Breast epithelium (tissue), 3 donors: ENCODE results near the gene SLC6A17.

Source experiments
- CTCF ChIP-seq, 3 donors: fragments of 450-650 bp; IDR thresholded peaks; one replicate each; pipeline ENCODE4 v1.5.1; 2016 to 2017; ENCODE audit warnings: antibody characterized with exemption in 3 of 3, mild to moderate bottlenecking in 3 of 3, moderate library complexity in 3 of 3
- POLR2A ChIP-seq: fragments of 450-650 bp; IDR thresholded peaks from one replicate; pipeline ENCODE4 v1.6.1; 2016; ENCODE audit warnings: antibody characterized with exemption, mild to moderate bottlenecking, moderate library complexity

- TF ChIP-seq CTCF (IDR thresholded peaks at IDR 0.05) = no peak
- TF ChIP-seq POLR2A = no peak
These were observed 91.2 kb downstream of the SLC6A17 start for GRCh38 chr1:110241516-110241915.
